Measurements from ENCODE around the gene EIF4E1B.
A peak's percentile ranks its signal among the peaks of the same experiment; 100 is the strongest.

Gene EIF4E1B

GRCh38 chr5:176629853-176630680 lies at the start of gene EIF4E1B, which contains the start of gene SNCB:
TSS of gene EIF4E1B (plus strand) at chr5:176630675. CDS start at chr5:176642788, 12,113 bp downstream.
TSS of gene SNCB (minus strand) at chr5:176630534. CDS start at chr5:176629654, 880 bp downstream.
- Histone ChIP-seq H3K27me3 (ENCODE audit: control insufficient read depth, insufficient read depth, low read length) (peaks cover 5% of the 10 kb centered on the region), H3K4me1 (peaks cover 9% of the 10 kb centered on the region), H3K9ac (no peak within 1 kb of the TSS), H3K79me2 (no peaks in the 10 kb centered on the region), H2AFZ (peak within 1 kb of the TSS; percentile 68), H3K36me3 (ENCODE audit: control insufficient read depth, insufficient read depth, low read length) (no peaks in the 10 kb centered on the region), H3K4me2 (ENCODE audit: low read length) (peak within 1 kb of the TSS; percentile 73), H3K4me3 (ENCODE audit: low read depth, low read length) (peak within 1 kb of the TSS; percentile 30), H3K9me3 (ENCODE audit: control insufficient read depth, low read length) (no peaks in the 10 kb centered on the region), H3K27ac (no peak within 1 kb of the TSS)
- TF ChIP-seq CTCF (IDR thresholded peaks at IDR 0.05), result no peak

GRCh38 chr5:176581361-176581760 lies 49.1 kb upstream of the EIF4E1B start:
- Histone ChIP-seq H3K79me2 (no peaks in the 10 kb centered on the region), H3K9me3 (ENCODE audit: control insufficient read depth, low read length) (no peaks in the 10 kb centered on the region), H3K27ac (no peak overlapping the region), H3K4me1 (no peaks in the 10 kb centered on the region), H3K36me3 (ENCODE audit: control insufficient read depth, insufficient read depth, low read length) (no peaks in the 10 kb centered on the region), H3K9ac (no peak overlapping the region), H3K4me2 (ENCODE audit: low read length) (no peak overlapping the region), H3K27me3 (ENCODE audit: control insufficient read depth, insufficient read depth, low read length) (no peaks in the 10 kb centered on the region), H3K4me3 (ENCODE audit: low read depth, low read length) (no peak overlapping the region), H2AFZ (no peak overlapping the region)
- TF ChIP-seq CTCF (IDR thresholded peaks at IDR 0.05), result no peak

- H3K36me3 ChIP-seq (ENCODE audit: control insufficient read depth, insufficient read depth, low read length), result no peaks in the 10 kb centered on the region
- H3K4me3 ChIP-seq (ENCODE audit: low read depth, low read length), result no peak overlapping the region
- no peak overlapping the region for H3K9ac ChIP-seq
- no peak overlapping the region for H3K4me2 ChIP-seq (ENCODE audit: low read length)
- no peaks in the 10 kb centered on the region for H3K27me3 ChIP-seq (ENCODE audit: control insufficient read depth, insufficient read depth, low read length)
- H3K79me2 ChIP-seq, result no peaks in the 10 kb centered on the region
- TF ChIP-seq CTCF (IDR thresholded peaks at IDR 0.05), result no peak
- no peaks in the 10 kb centered on the region for H3K9me3 ChIP-seq (ENCODE audit: control insufficient read depth, low read length)
- H2AFZ ChIP-seq, result no peak overlapping the region
- H3K27ac ChIP-seq, result no peak overlapping the region
- no peaks in the 10 kb centered on the region for H3K4me1 ChIP-seq
Measured at GRCh38 chr5:176583076-176583475, 47.4 kb upstream of the EIF4E1B start.

GRCh38 chr5:176587398-176587797 lies 43.1 kb upstream of the EIF4E1B start:
- Histone ChIP-seq H3K79me2 (no peaks in the 10 kb centered on the region), H2AFZ (no peak overlapping the region), H3K27me3 (ENCODE audit: control insufficient read depth, insufficient read depth, low read length) (no peaks in the 10 kb centered on the region), H3K4me3 (ENCODE audit: low read depth, low read length) (no peak overlapping the region), H3K9me3 (ENCODE audit: control insufficient read depth, low read length) (no peaks in the 10 kb centered on the region), H3K36me3 (ENCODE audit: control insufficient read depth, insufficient read depth, low read length) (no peaks in the 10 kb centered on the region), H3K27ac (no peak overlapping the region), H3K4me2 (ENCODE audit: low read length) (no peak overlapping the region), H3K4me1 (no peaks in the 10 kb centered on the region), H3K9ac (no peak overlapping the region)
- TF ChIP-seq CTCF (IDR thresholded peaks at IDR 0.05), result no peak

GRCh38 chr5:176588297-176588696 lies 42.2 kb upstream of the EIF4E1B start:
- H3K4me2 ChIP-seq (ENCODE audit: low read length), result no peak overlapping the region
- H3K9me3 ChIP-seq (ENCODE audit: control insufficient read depth, low read length), result no peaks in the 10 kb centered on the region
- TF ChIP-seq CTCF (IDR thresholded peaks at IDR 0.05), result no peak
- no peak overlapping the region for H3K27ac ChIP-seq
- H3K9ac ChIP-seq, result no peak overlapping the region
- no peaks in the 10 kb centered on the region for H3K79me2 ChIP-seq
- no peak overlapping the region for H3K4me3 ChIP-seq (ENCODE audit: low read depth, low read length)
- no peak overlapping the region for H2AFZ ChIP-seq
- H3K27me3 ChIP-seq (ENCODE audit: control insufficient read depth, insufficient read depth, low read length), result no peaks in the 10 kb centered on the region
- no peaks in the 10 kb centered on the region for H3K4me1 ChIP-seq
- no peaks in the 10 kb centered on the region for H3K36me3 ChIP-seq (ENCODE audit: control insufficient read depth, insufficient read depth, low read length)

All from parathyroid adenoma (tissue), 2 donors.